ENCODE data around the gene C12orf42. TPM values are rescaled to one million over a fixed set of nuclear protein-coding genes. Genes with fewer than 3 reads are reported as not detected.

C12orf42 gene
- total RNA-seq, 1 donor from 2014 or later = 0.48 TPM

DNA sequence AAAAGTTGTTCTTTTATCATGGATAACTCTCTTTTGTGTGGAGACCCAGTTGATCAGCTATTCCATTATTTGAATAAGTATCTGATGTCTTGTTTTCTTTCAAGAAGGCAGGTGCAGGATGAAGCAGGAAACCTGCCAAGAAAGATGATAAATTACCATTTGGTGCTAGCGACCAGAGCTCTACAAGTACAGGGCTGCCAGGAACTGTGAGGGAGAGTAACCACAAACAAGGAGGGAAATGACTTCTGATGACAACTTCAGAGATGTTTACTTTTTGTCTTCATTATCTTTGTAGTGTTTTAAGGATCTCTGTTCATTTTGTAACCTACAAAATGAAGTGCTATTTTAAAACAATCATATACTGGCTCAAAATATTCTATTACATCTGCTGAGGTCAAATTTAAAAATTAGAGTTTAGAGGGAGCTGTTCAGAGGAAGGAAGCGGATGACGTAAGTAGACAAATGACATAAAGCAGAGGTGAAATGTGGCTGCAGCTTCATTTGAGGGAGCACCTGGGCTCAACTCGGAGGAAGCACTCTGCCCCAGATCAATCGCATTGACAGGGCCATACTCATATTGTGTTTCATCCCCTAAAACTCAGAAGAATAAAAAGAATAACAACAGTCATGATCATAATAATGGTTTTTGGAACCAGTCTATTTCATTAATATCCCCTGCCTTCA is 226.8 kb downstream of the C12orf42 start:
- no peak for DNase-seq (ENCODE audit: low spot score)

DNA sequence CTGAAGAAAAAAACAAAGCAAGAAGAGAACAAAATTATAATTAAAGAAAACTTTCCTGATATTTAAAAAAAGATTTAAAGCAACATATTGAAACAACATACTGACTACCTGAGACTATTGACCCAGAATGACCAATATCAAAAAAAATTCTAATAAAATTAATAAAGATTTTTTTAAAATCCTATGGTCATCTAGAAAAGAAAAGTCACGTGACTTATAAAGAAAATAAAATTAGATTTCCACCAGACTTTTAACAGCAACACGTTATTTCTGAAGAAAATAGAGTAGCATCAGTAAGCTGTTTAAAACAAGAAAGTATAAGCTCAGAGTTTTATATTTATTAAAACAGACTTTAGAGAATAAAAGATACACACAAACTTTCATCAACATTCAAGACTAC is 238.0 kb downstream of the C12orf42 start:
- DNase-seq (ENCODE audit: low spot score) = no peak

Other genes with a start within 250 kb of the C12orf42 start
- 2.6 TPM for gene STAB2, start 91.3 kb upstream of the C12orf42 start, total RNA-seq (ENCODE audit: insufficient read depth, low replicate concordance)

Measured in umbilical cord (tissue), 2 donors.